ENCODE measurements around the gene FPR1.
"Not testable (repeated sequence)": the region's sequence is repeated elsewhere in the genome, so short reads cannot be mapped to it uniquely, and the experiment has no call there.

The FPR1 gene

DNA sequence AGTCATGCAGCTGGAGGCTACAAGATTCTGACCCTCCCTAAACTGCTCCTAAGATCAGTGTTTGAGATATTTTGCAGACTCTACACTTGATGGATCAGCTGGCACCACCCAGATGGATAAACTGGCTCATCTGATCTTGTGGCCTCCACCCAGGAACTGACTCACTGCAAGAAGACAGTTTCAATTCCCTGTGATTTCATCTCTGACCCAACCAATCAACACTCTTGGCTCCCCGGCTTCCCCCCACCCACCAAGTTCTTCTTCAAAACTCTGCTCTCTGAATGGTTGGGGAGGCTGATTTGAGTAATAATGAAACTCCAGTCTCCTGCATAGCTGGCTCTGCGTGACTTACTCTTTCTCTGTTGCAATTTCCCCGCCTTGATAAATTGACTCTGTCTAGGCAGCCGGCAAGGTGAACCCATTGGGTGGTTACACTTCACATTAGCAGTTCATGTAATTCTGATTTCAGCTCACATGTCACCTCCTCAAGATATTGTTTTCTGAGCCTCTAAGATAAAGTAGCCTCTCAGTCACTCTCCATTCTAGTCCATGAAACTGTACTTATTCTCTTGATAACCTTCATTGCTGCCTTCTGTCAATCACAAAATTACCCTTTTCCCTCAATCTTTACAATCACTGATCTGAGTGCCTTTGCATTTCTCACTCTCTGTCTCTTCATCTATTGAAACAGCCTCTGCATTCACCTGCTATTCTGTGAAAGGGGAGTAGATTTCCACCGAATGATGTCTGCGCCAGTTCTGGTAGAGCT, 33.4 kb upstream of the FPR1 start:
- DNase-seq (ENCODE audit: low spot score in 2 of 2) (no peak), ATAC-seq (peak; percentile 92)
- Mint-ChIP-seq H3K4me3 (no peak overlapping the region), H3K4me1 (no peaks in the 10 kb centered on the region), H3K36me3 (no peaks in the 10 kb centered on the region), H3K9me3 (peaks cover 4% of the 10 kb centered on the region), H3K27ac (no peak overlapping the region)

DNA sequence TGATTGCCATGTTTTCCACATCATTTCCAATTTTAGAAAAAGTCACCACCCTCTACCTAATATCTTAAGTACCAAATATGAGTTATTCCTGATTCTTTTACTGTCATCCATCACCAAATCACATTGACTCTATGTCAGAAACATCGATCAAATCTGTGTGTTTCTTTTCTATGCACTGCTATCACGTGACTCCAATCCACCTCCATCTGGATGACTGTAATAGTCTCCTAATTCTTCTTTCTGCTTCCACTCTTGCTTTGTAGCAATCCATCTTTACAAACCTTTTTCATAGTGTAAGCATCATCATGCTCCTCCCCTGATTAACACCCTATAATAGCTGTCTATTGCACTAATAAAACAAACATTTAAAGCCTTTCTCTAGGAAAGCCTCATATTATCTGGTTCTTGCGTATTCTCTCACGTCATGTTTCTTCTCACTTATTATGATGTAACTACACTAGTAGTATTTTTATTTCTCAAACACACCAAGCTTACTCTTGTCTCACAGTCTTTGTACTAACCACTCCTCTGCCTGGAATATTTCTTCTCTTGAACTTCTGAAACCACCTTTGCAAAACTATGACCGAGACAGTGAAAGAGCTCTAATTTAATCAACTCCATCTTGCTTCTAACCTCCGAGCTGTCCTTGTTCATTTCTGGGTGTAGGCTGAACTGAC, 32.6 kb upstream of the FPR1 start:
- H3K4me1 Mint-ChIP-seq, result no peaks in the 10 kb centered on the region
- H3K36me3 Mint-ChIP-seq, result no peaks in the 10 kb centered on the region
- H3K4me3 Mint-ChIP-seq, result no peak overlapping the region
- ATAC-seq, result no peak
- no peak for DNase-seq (ENCODE audit: low spot score in 2 of 2)
- peaks cover 4% of the 10 kb centered on the region for H3K9me3 Mint-ChIP-seq
- H3K27ac Mint-ChIP-seq, result no peak overlapping the region

DNA sequence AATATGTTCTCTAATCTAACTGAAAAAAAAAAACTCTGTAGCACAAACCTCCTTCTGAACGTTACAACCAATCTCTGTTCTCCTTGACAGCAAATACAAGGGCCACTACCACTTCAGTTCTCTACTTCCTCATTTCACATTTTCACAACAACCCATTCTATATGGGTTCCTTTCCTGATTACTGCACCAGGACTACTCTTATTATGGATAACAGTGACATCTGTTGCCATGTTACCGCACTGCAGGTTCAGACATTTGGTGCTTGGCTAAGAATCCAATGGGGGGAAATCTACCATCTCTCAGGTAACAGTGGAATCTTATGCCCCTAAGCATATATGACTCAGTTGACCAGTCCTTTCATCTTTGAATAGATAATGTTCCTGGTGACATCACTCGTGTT, 31.7 kb upstream of the FPR1 start:
- peaks cover 4% of the 10 kb centered on the region for H3K9me3 Mint-ChIP-seq
- ATAC-seq (no peak), DNase-seq (ENCODE audit: low spot score in 2 of 2) (no peak)
- no peak overlapping the region for H3K4me3 Mint-ChIP-seq
- no peaks in the 10 kb centered on the region for H3K36me3 Mint-ChIP-seq
- no peaks in the 10 kb centered on the region for H3K4me1 Mint-ChIP-seq
- no peak overlapping the region for H3K27ac Mint-ChIP-seq

DNA sequence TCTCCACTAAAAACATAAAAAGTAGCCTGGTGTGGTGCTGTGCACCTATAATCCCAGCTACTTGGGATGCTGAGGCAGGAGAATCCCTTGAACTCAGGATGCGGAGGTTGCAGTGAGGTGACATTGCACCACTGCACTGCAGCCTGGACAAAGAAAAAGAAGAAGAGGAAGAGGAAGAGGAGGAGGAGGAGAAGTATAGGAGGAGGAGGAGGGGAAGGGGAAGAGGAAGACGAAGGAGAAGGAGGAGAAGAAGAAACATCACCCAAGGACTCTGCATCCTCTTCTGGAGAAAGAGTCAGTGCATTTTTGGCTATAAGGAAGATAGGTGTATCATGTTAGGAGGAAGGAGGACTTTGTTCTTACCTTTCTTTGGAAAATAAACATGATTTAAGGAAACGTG, 30.3 kb upstream of the FPR1 start:
- ATAC-seq (no peak), DNase-seq (ENCODE audit: low spot score in 2 of 2) (no peak)
- Mint-ChIP-seq H3K9me3 (no peaks in the 10 kb centered on the region), H3K36me3 (no peaks in the 10 kb centered on the region), H3K4me3 (no peak overlapping the region), H3K4me1 (peaks cover 6% of the 10 kb centered on the region), H3K27ac (no peak overlapping the region)

DNA sequence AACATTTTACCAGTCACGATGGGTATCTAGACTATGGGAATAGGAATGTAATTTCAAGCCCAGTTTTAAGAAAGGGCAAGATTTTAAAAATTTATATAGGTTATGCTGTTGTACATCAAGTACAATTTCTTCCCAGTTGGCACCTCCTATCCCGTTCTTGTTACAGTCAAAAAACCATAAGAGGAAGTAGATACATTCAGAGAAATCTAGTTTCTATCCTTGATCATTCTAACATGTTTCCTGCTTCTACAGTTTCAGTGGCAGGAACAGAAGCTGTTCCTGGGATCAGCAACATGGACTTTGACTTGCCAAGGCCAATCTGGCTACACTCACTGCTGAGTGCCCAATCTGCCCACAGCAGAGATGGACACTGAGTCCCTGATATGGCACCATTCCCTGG, 28.6 kb upstream of the FPR1 start:
- peaks cover 6% of the 10 kb centered on the region for H3K4me1 Mint-ChIP-seq
- no peak for ATAC-seq
- DNase-seq (ENCODE audit: low spot score in 2 of 2), result no peak
- H3K4me3 Mint-ChIP-seq, result no peak overlapping the region
- H3K36me3 Mint-ChIP-seq, result no peaks in the 10 kb centered on the region
- H3K9me3 Mint-ChIP-seq, result peaks cover 2% of the 10 kb centered on the region
- no peak overlapping the region for H3K27ac Mint-ChIP-seq

DNA sequence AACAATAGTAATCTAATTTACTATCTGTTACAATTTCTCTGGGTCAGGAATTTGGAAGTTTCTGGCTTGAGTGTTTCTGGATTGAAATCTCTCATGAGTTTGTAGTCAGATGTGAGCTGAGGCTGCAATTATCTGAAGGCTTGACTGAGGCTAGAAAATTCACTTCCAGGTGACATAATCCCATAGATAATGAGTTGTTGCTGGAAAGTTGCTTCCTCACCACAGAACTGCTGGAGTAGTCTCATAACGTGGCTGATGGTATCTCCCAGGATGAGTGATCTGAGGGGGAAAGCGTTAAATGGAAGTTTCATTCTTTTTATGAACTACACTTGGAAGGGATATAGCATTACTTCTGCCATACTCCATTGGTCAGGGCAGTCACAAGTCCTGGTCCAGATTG, 28.0 kb upstream of the FPR1 start:
- Mint-ChIP-seq H3K27ac (no peak overlapping the region), H3K4me3 (no peak overlapping the region), H3K4me1 (peaks cover 6% of the 10 kb centered on the region), H3K9me3 (peaks cover 2% of the 10 kb centered on the region), H3K36me3 (no peaks in the 10 kb centered on the region)
- no peak for DNase-seq (ENCODE audit: low spot score in 2 of 2)
- no peak for ATAC-seq

DNA sequence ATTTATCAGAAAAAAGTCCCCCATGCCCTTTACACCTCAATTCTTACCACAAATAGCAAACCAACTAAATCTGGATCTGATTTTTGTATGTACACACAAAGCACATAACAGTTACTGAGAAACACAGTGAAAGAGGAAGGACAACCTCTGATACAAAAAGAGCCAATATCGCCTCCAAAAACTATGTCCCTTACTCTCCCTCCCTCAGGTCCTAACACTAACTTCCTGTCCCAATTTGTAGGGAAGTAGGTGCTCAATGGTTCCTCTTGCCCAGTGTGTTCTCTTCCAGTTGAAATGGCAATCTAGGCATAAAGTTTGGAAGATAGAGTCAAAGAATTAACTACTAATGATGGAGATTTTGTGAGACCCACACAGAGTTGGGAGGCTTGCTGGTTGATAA, 27.5 kb upstream of the FPR1 start:
- DNase-seq (ENCODE audit: low spot score in 2 of 2) (no peak), ATAC-seq (no peak)
- no peak overlapping the region for H3K4me3 Mint-ChIP-seq
- H3K36me3 Mint-ChIP-seq, result no peaks in the 10 kb centered on the region
- H3K4me1 Mint-ChIP-seq, result peaks cover 6% of the 10 kb centered on the region
- peaks cover 2% of the 10 kb centered on the region for H3K9me3 Mint-ChIP-seq
- H3K27ac Mint-ChIP-seq, result no peak overlapping the region

DNA sequence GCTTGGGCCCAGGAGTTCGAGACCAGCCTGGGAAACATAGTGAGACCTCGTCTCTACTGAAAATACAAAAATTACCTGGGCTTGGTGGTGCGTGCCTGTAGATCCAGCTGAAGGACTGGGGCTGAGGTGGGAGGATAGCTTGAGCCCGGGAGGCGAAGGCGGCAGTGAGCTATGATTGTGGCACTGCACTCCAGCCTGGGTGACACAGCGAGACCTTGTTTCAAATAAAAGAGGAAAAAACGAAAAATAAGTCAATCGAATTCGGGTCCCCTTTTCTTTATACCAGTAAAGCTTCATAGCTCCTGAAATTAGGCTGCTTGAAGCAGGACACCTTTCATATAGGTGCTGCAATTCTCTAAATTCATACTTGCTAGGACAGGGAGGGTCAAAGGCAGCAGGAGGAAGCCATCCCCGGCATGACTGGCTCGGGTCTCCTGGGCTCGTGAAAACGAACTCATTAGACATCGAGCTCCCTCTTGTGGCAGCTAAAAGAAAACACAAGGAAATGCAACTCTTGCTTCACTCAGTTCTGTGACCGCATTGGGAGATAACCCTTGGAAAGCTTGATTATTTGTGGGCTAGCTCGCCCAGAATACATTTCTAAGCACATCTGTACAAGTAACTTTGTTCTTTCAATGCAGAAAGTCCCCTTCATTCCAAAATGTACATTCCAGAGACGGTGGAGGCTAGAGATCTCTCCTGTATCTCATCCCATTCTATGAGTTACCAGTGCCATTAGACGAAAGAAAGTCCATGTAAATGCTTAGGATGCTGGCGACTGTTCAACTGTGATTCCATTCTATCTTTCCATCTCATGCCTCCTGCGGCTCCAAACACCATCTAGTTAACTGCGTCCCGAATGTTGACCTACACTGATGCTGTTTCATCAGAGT, 26.1 kb upstream of the FPR1 start:
- ATAC-seq (peak; percentile 43), DNase-seq (ENCODE audit: low spot score in 2 of 2) (peak; percentile 5 to 52)
- Mint-ChIP-seq H3K4me1 (peaks cover 6% of the 10 kb centered on the region), H3K4me3 (no peak overlapping the region), H3K9me3 (peaks cover 2% of the 10 kb centered on the region), H3K27ac (no peak overlapping the region), H3K36me3 (no peaks in the 10 kb centered on the region)

DNA sequence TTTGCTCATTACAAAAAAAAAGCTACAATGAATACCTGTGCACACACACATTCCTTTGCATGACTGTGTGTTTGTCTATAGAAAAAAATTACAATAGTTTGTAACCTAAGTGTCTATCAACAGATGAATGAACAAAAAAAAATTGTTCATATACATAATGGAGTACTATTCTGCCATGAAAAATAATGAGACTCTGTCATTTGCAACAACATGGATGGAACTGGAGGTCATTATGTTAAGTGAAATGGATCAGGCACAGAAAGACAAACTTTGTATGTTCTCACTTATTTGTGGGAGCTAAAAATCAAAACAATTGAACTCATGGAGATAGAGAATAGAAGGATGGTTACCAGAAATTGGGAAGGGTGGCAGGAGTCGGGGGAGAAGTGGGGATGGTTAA, 24.9 kb upstream of the FPR1 start:
- not testable (repeated sequence) for H3K9me3 Mint-ChIP-seq; H3K4me3 Mint-ChIP-seq; H3K27ac Mint-ChIP-seq; H3K4me1 Mint-ChIP-seq; H3K36me3 Mint-ChIP-seq; ATAC-seq; DNase-seq (ENCODE audit: low spot score in 2 of 2)

DNA sequence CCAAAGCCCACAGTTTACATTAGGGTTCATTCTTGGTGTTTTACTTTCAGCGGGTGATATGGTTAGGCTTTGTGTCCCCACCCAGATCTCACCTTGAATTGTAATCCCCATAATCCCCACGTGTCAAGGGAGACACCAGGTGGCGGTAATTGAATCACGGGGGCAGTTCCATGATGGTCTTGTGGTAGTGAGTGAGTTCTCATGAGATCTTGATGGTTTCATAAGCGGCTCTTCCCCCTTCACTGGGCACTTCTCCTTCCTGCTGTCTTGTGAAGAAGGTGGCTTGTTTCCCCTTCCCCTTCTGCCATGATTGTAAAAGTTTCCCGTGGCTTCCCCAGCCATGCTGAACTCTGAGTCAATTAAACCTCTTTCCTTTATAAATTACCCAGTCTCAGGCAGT, 21.3 kb upstream of the FPR1 start:
- DNase-seq (ENCODE audit: low spot score in 2 of 2) (no peak), ATAC-seq (no peak)
- Mint-ChIP-seq H3K36me3 (no peaks in the 10 kb centered on the region), H3K4me1 (peaks cover 2% of the 10 kb centered on the region), H3K9me3 (peaks cover 2% of the 10 kb centered on the region), H3K27ac (no peak overlapping the region), H3K4me3 (no peak overlapping the region)

DNA sequence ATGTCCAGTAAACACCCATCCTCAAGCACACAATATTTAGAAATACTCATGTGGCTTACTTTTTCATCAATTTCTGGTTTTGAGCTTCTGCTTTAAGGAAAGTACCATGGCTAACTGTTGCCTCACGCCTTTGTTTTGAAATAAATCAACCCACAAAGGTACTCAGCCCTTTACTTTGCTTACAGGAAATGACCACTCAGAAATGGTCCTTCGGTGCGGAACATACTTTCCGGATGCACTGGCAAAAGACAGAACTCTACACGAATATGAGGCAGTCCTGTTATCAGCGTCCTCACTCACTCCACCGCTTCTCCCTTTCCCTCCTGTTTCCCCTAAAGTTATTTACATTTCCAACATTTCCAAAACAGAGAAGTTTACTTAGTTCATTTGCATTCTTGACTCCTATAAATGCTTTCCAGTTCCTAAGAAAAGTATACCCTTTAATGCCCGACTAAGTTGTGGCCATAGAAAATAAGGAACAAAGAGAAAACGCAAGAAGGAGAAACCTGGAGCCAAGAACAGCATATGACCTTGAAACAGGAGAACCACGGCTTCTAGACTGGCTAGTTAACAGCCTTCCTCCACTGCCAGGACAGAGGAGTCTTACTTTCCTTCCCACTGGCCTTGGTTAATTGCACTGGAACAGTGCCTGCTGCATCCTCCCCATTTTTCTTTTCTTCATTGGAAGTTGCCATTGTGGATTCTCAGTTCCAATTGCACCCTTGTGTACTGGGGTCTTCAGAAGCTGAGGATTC, 19.9 kb upstream of the FPR1 start:
- DNase-seq (ENCODE audit: low spot score in 2 of 2), result no peak
- Mint-ChIP-seq H3K4me3 (no peak overlapping the region), H3K27ac (no peak overlapping the region), H3K9me3 (peaks cover under 1% of the 10 kb centered on the region), H3K4me1 (no peaks in the 10 kb centered on the region), H3K36me3 (no peaks in the 10 kb centered on the region)
- no peak for ATAC-seq

DNA sequence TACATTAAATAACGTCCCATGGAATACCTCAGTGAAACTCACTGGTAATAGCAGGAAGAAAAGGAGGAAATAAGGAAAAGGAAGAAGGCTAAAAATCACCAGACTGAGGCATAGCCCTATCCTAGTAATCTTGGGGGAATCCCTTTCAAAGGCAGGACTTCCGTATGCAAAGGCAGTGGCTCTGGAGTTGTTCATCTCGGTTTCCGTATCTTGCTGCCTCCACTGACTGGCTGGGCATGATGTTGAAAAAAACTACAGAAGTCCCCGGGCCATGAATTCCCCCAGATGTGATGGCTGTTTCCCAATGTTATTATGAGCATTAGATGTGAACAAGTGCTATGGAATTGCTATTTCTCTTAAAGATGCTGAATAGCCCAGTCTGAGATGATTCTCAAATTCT, 14.8 kb upstream of the FPR1 start:
- Mint-ChIP-seq H3K27ac (no peak overlapping the region), H3K36me3 (no peaks in the 10 kb centered on the region), H3K4me1 (no peaks in the 10 kb centered on the region), H3K4me3 (no peak overlapping the region), H3K9me3 (peaks cover 7% of the 10 kb centered on the region)
- DNase-seq (ENCODE audit: low spot score in 2 of 2) (no peak), ATAC-seq (no peak)

DNA sequence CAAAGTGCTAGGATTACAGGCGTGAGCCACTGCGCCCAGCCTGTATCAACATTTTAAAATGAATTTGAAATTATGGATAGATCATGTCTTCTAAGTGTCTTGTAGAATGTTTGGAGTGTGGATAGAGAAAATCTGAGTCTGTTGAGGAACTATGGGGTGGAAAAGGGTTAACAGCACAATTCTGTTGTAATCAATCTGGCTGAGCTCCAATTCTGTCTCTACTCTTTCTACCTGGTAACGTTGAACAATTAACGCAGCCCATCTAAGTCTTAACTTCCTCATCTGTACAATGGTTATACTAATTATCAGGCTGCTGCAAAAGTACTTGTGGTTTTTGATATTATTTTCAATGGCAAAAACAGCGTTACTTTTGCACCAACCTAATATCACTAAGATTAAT, 13.4 kb upstream of the FPR1 start:
- Mint-ChIP-seq H3K36me3 (no peaks in the 10 kb centered on the region), H3K27ac (no peak overlapping the region), H3K4me3 (no peak overlapping the region), H3K9me3 (peaks cover 8% of the 10 kb centered on the region), H3K4me1 (no peaks in the 10 kb centered on the region)
- ATAC-seq, result no peak
- no peak for DNase-seq (ENCODE audit: low spot score in 2 of 2)

DNA sequence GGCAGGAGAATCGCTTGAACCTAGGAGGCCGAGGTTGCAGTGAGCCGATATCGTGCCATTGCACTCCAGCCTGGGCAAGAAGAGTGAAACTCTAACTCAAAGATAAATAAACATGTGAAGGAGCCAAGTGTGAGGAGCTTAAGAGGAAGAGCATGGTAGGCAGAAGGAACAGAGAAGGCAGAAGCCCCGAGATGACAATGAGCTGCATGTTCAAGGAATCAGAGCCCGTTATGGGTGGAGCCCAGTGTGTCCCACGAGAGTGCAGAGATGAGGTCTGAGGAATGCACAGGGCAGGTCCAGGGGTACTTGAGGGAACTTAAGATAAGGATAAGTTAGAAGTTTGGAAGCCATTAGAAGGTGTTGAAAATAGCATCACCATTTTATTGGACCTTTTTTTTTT, 10.0 kb upstream of the FPR1 start:
- no peak overlapping the region for H3K4me3 Mint-ChIP-seq
- H3K27ac Mint-ChIP-seq, result no peak overlapping the region
- H3K9me3 Mint-ChIP-seq, result peaks cover 15% of the 10 kb centered on the region
- H3K4me1 Mint-ChIP-seq, result no peaks in the 10 kb centered on the region
- DNase-seq (ENCODE audit: low spot score in 2 of 2), result no peak
- no peaks in the 10 kb centered on the region for H3K36me3 Mint-ChIP-seq
- no peak for ATAC-seq

DNA sequence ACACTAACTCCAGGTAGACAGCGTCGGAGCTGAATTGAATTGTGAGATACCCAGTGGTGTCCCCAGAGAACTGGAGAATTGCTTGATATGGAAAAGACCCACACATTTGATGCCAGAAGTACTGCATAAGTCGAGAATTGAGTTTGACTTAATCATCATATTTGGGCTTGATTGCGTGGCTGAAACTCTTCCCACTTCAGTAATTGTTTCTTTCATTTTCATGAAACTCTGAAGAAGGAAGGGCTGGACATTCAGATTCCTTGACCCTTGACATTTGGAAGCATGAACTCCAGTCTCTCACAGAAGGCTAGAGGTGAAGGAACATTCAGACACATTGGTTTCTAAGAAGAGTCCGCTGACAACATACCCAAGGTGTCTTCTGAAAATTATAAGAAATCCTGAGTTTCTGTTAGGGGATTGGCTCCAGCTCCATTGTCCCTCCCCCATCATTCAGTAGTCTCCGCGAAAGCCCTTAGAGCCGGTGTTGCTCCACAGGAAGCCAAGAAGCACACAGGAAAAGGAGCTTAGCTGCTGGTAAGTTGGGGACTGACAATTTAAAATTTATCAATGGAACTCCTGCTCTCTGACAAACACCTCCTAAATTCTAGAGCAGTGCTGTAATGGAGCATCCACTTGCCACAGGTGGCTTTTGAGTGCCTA, 9.1 kb upstream of the FPR1 start, which contains the start of gene FPR2:
TSS of gene FPR2 (plus strand) at position 484 of the 660 bp plus-strand sequence. CDS start 7,479 bp downstream, outside the sequence.
- peaks cover 15% of the 10 kb centered on the region for H3K9me3 Mint-ChIP-seq
- no peak within 1 kb of the TSS for H3K4me3 Mint-ChIP-seq
- DNase-seq (ENCODE audit: low spot score in 2 of 2), result no peak
- no peak within 1 kb of the TSS for H3K27ac Mint-ChIP-seq
- H3K36me3 Mint-ChIP-seq, result no peaks in the 10 kb centered on the region
- ATAC-seq, result no peak
- H3K4me1 Mint-ChIP-seq, result no peaks in the 10 kb centered on the region

All from stimulated activated effector memory CD8-positive, alpha-beta T cell treated with anti-CD3 and anti-CD28 coated beads, Interleukin-12 subunit alpha, Interleukin-12 subunit beta, amount 100 ng/mL, for 72 hours (primary cell).